Hepatocyte (in vitro differentiated cells): ENCODE data around the gene GTF3C1. TPM values are rescaled to one million over a fixed set of nuclear protein-coding genes. Genes with fewer than 3 reads are reported as not detected.

Source experiments
- DNase-seq: peaks from one replicate; pipeline ENCODE4 v3.0.0-alpha.2; 2016; ENCODE audit warnings: low spot score
- H2AFZ ChIP-seq: fragments of 200-600 bp; sonication (generic); 2 replicates; pipeline ENCODE4 v1.6.0; 2016; ENCODE audit warnings: antibody characterized with exemption, mild to moderate bottlenecking
- H3K27ac ChIP-seq: fragments of 200-600 bp; sonication (generic); 2 replicates; pipeline ENCODE4 v1.5.1; 2016; ENCODE audit warnings: mild to moderate bottlenecking
- H3K27me3 ChIP-seq: fragments of 200-600 bp; sonication (generic); 2 replicates; pipeline ENCODE4 v1.6.1; 2016
- H3K36me3 ChIP-seq: fragments of 200-600 bp; sonication (generic); replicated peaks from 2 replicates; pipeline ENCODE4 v1.5.1; 2016; ENCODE audit warnings: low read depth; ENCODE audit not compliant: insufficient read depth
- H3K4me1 ChIP-seq: fragments of 200-600 bp; sonication (generic); 2 replicates; pipeline ENCODE4 v1.5.1; 2016; ENCODE audit warnings: mild to moderate bottlenecking, moderate library complexity; ENCODE audit not compliant: insufficient read depth
- H3K4me2 ChIP-seq: fragments of 200-600 bp; sonication (generic); 2 replicates; pipeline ENCODE4 v1.6.0; 2016
- H3K4me3 ChIP-seq: fragments of 200-600 bp; sonication (generic); 2 replicates; pipeline ENCODE4 v1.5.1; 2016; ENCODE audit warnings: mild to moderate bottlenecking
- H3K79me2 ChIP-seq: fragments of 200-600 bp; sonication (generic); 2 replicates; pipeline ENCODE4 v1.6.0; 2017; ENCODE audit warnings: mild to moderate bottlenecking
- H3K9me2 ChIP-seq: fragments of 200-600 bp; sonication (generic); replicated peaks from 2 replicates; pipeline ENCODE4 v1.6.0; 2017; ENCODE audit warnings: mild to moderate bottlenecking; ENCODE audit not compliant: insufficient read depth
- H3K9me3 ChIP-seq: fragments of 200-600 bp; sonication (generic); 2 replicates; pipeline ENCODE4 v1.5.1; 2016; ENCODE audit warnings: low read depth, mild to moderate bottlenecking
- H4K20me1 ChIP-seq: fragments of 200-600 bp; sonication (generic); 2 replicates; pipeline ENCODE4 v1.6.0; 2016; ENCODE audit warnings: mild to moderate bottlenecking; ENCODE audit not compliant: insufficient read depth, poor library complexity, severe bottlenecking
- EZH2 ChIP-seq: fragments of 200-600 bp; sonication (generic); IDR thresholded peaks from 2 replicates; pipeline ENCODE4 v1.6.1; 2016; ENCODE audit warnings: antibody characterized with exemption, mild to moderate bottlenecking, borderline replicate concordance
- EZH2phosphoT487 ChIP-seq: fragments of 200-600 bp; sonication (generic); IDR thresholded peaks from one replicate; pipeline ENCODE4 v1.6.1; 2018; ENCODE audit warnings: antibody characterized with exemption, mild to moderate bottlenecking, low read depth, moderate library complexity; ENCODE audit not compliant: unreplicated experiment, severe bottlenecking
- WGBS: methylation state at CpG from one replicate; pipeline ENCODE4 v1.1.6; 2016; ENCODE audit warnings: low lambda C conversion rate; ENCODE audit errors: missing lambda C conversion rate; 5-methylcytosine and 5-hydroxymethylcytosine counted together
- polyA plus RNA-seq: library from polyadenylated mRNA; unstranded; fragments of >200 nt; fragmentation: Nextera tagmentation; extraction: Ambion mirVana; gene quantifications from 2 replicates; pipeline ENCODE4 v1.2.1, GENCODE V29; 2016
- total RNA-seq: library from RNA; depleted of rRNA; stranded (reverse); fragments of >200 nt; gene quantifications from 2 replicates; pipeline ENCODE4 v1.2.3, GENCODE V29; 2014
- TF ChIP-seq, protein P1 (sequence below): fragments of 200-600 bp; sonication (generic); IDR thresholded peaks from 2 replicates; pipeline ENCODE4 v1.5.1; 2016; ENCODE audit warnings: antibody characterized with exemption, mild to moderate bottlenecking; ENCODE audit not compliant: poor library complexity

The GTF3C1 gene
- total and polyA plus RNA-seq, 2 experiments from 2014 or later = 41.5 to 59.6 TPM

DNA sequence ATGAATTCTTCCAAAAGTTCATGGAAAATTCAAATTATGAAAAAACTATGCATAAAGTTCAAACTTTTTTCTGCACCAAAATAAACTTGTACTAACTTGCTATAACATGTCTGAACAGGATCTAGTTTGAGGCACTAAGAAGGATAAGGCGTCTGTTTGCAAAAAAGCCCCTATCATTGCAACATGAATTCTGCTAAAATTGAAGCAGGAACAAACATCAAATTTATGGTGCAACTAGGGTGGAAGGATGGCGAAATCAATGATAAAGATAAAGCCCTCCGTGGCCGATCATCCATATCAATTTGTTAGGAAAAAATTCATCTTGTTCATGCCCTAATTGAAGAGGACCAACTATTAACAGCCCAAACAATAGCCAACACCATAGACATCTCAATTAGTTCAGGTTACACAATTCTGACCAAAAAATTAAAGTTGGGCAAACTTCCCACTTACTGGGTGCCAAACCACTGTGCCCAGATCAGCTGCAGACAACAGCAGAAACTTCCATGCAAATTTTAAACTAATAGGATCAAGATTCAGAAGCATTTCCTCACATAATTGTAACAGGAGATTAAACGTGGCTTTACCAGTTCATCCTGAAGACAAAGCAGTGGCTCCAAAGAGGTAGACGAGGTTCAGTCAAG lies 134.8 kb downstream of the GTF3C1 start:
- no peak overlapping the region for H3K27ac ChIP-seq
- no peaks in the 10 kb centered on the region for H3K27me3 ChIP-seq
- H3K9me3 ChIP-seq = no peaks in the 10 kb centered on the region
- no peaks in the 10 kb centered on the region for H4K20me1 ChIP-seq
- H3K4me2 ChIP-seq = no peak overlapping the region
- no peak for TF ChIP-seq EZH2
- no peak for TF ChIP-seq EZH2phosphoT487
- no peak overlapping the region for H2AFZ ChIP-seq
- no peak overlapping the region for H3K4me3 ChIP-seq
- no peaks in the 10 kb centered on the region for H3K36me3 ChIP-seq
- WGBS = 70% methylated on average over 6 of the region's 6 CpGs
- no peak for DNase-seq
- no peaks in the 10 kb centered on the region for H3K9me2 ChIP-seq
- H3K4me1 ChIP-seq = no peaks in the 10 kb centered on the region
- H3K79me2 ChIP-seq = no peaks in the 10 kb centered on the region

DNA sequence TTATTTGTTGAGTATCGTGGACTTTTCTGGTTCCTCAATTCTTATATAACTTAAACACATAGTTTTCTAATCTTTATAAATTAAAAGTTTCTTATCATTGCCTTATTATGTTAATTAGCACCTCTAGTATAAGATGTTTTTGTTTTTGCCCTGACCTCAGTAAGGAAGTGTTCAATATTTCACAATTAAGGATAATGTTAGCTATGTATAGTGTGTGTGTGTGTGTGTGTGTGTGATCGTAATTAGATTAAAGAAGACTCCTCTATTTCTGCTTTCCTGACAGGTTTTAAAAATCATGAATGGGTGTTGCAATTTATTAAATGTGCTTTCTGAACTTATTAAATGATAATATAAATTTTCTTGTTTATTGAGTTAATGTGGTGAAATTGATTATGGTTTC lies 135.8 kb downstream of the GTF3C1 start:
- Histone ChIP-seq H3K4me2 (no peak overlapping the region), H3K79me2 (no peaks in the 10 kb centered on the region), H3K9me3 (no peaks in the 10 kb centered on the region), H3K9me2 (no peaks in the 10 kb centered on the region), H3K27ac (no peak overlapping the region), H3K4me3 (no peak overlapping the region), H4K20me1 (no peaks in the 10 kb centered on the region), H2AFZ (no peak overlapping the region), H3K27me3 (no peaks in the 10 kb centered on the region), H3K36me3 (no peaks in the 10 kb centered on the region), H3K4me1 (no peaks in the 10 kb centered on the region)
- 82% methylated on average over 2 of the region's 2 CpGs for WGBS
- TF ChIP-seq, protein P1, sequence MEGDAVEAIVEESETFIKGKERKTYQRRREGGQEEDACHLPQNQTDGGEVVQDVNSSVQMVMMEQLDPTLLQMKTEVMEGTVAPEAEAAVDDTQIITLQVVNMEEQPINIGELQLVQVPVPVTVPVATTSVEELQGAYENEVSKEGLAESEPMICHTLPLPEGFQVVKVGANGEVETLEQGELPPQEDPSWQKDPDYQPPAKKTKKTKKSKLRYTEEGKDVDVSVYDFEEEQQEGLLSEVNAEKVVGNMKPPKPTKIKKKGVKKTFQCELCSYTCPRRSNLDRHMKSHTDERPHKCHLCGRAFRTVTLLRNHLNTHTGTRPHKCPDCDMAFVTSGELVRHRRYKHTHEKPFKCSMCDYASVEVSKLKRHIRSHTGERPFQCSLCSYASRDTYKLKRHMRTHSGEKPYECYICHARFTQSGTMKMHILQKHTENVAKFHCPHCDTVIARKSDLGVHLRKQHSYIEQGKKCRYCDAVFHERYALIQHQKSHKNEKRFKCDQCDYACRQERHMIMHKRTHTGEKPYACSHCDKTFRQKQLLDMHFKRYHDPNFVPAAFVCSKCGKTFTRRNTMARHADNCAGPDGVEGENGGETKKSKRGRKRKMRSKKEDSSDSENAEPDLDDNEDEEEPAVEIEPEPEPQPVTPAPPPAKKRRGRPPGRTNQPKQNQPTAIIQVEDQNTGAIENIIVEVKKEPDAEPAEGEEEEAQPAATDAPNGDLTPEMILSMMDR = no peak
- no peak for TF ChIP-seq EZH2
- no peak for TF ChIP-seq EZH2phosphoT487
- DNase-seq = no peak

DNA sequence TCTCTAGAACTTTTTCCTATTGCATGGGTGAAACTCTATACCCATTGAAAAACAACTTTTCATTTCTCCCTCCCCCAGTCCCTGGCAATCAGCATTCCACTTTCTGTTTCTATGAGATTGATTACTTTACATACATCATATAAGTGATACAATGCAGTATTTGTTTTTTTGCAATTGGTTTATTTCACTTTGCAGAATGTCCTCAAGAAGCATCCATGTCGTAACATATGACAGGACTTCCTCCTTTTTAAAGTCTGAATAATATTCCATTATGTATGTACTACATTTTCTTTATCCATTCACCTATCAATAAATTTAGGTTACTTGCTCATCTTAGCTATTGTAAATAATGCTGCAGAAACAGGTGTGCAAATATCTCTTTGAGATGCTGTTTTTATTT lies 139.0 kb downstream of the GTF3C1 start:
- Histone ChIP-seq H3K27ac (no peak overlapping the region), H3K4me3 (no peak overlapping the region), H2AFZ (no peak overlapping the region), H3K27me3 (no peaks in the 10 kb centered on the region), H3K9me3 (no peaks in the 10 kb centered on the region), H3K4me1 (no peaks in the 10 kb centered on the region), H3K36me3 (no peaks in the 10 kb centered on the region), H3K79me2 (no peaks in the 10 kb centered on the region), H3K9me2 (no peaks in the 10 kb centered on the region), H4K20me1 (no peaks in the 10 kb centered on the region), H3K4me2 (no peak overlapping the region)
- DNase-seq = no peak
- WGBS = 97% methylated on average over 1 of the region's 1 CpG
- no peak for TF ChIP-seq EZH2

Other genes with a start within 250 kb of the GTF3C1 start
- 19.0 and 23.6 TPM in 2 replicates for gene IL4R, start 235.9 kb downstream of the GTF3C1 start, total RNA-seq
- 20.9 and 22.3 TPM in 2 replicates for gene IL4R, start 235.9 kb downstream of the GTF3C1 start, polyA plus RNA-seq
- 0.10 and 0.16 TPM in 2 replicates for gene IL21R, start 147.7 kb downstream of the GTF3C1 start, total RNA-seq
- not detected in 2 replicates for gene IL21R, start 147.7 kb downstream of the GTF3C1 start, polyA plus RNA-seq
- gene KATNIP, start 231 bp upstream of the GTF3C1 start, total RNA-seq = 6.9 and 15.6 TPM in 2 replicates
- gene KATNIP, start 231 bp upstream of the GTF3C1 start, polyA plus RNA-seq = 7.1 and 13.3 TPM in 2 replicates